Measurements from ENCODE around the gene FBXL13.
"Not testable (repeated sequence)": the region's sequence is repeated elsewhere in the genome, so short reads cannot be mapped to it uniquely, and the experiment has no call there.

DNA sequence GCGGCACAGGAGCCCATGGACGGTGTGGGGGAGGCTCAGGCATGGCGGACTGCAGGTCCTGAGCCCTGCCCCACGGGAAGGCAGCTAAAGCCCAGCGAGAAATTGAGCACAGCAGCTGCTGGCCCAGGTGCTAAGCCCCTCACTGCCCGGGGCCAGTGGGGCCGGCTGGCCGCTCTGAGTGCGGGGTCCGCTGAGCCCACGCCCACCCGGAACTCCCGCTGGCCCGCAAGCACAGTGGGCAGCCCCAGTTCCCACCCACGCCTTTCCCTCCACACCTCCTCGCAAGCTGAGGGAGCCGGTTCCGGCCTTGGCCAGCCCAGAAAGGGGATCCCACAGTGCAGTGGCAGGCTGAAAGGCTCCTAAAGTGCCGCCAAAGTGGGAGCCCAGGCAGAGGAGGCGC is 40.3 kb downstream of the FBXL13 start:
- not testable (repeated sequence) for TF ChIP-seq EZH2 (IDR thresholded peaks at IDR 0.05; ENCODE audit: insufficient read depth, poor library complexity, severe bottlenecking); EZH2phosphoT487 (IDR thresholded peaks at IDR 0.05; ENCODE audit: insufficient read depth, low read depth)

Data from GM23248 (cell line).